GM12801 (cell line): ENCODE results near the gene ART3.

Experiments
- CTCF ChIP-seq: IDR thresholded peaks from one replicate; pipeline ENCODE4 v1.5.1; 2011; ENCODE audit warnings: control low read depth; ENCODE audit not compliant: insufficient read length; ENCODE audit errors: extremely low read depth

ART3 gene

GRCh38 chr4:76074468-76074867, at the start of gene ART3:
ART3 (plus strand) TSS chr4:76074709; CDS start chr4:76075890, 1,181 bp downstream.
- no peak for TF ChIP-seq CTCF

GRCh38 chr4:76028350-76028765, 46.2 kb upstream of the ART3 start:
- TF ChIP-seq CTCF = no peak

- TF ChIP-seq CTCF = no peak
Observed at GRCh38 chr4:76029300-76029699, 45.2 kb upstream of the ART3 start.

GRCh38 chr4:76035141-76035540, 39.4 kb upstream of the ART3 start:
- TF ChIP-seq CTCF = no peak

- no peak for TF ChIP-seq CTCF
Observed at GRCh38 chr4:76035799-76036380, 38.6 kb upstream of the ART3 start, which contains the start of gene CXCL11. CXCL11 (minus strand) TSS chr4:76036070; CDS start chr4:76035987, 83 bp downstream.

GRCh38 chr4:76036855-76037254, 37.7 kb upstream of the ART3 start:
- no peak for TF ChIP-seq CTCF

- no peak for TF ChIP-seq CTCF
Observed at GRCh38 chr4:76053730-76054129, 20.8 kb upstream of the ART3 start.
